CD14-positive monocyte (primary cell): ENCODE results near the gene USB1. TPM values are rescaled to one million over a fixed set of nuclear protein-coding genes. Genes with fewer than 3 reads are reported as not detected.

Experiments
- DNase-seq, 3 donors: peaks; one replicate each; pipeline ENCODE4 v3.0.0-alpha.2; 2011 to 2022
- H2AFZ ChIP-seq: 2 replicates; pipeline ENCODE4 v1.6.0; 2012; ENCODE audit warnings: mild to moderate bottlenecking, low read depth, low read length, inconsistent platforms; ENCODE audit not compliant: insufficient read depth, poor library complexity, severe bottlenecking
- H3K27ac ChIP-seq, 2 donors: 1 replicate in 1 of 2; 2 replicates in 1 of 2; pipeline ENCODE4 v1.5.1; 2012 to 2013; ENCODE audit warnings: low read length in 2 of 2, control low read depth in 1 of 2, inconsistent platforms in 1 of 2, low read depth in 1 of 2, mild to moderate bottlenecking in 1 of 2
- H3K27me3 ChIP-seq, 2 donors: one replicate each; pipeline versions ENCODE4 v1.6.0 to v1.6.1; 2011 to 2013; ENCODE audit warnings: low read length in 2 of 2; ENCODE audit not compliant: control insufficient read depth in 2 of 2, insufficient read depth in 2 of 2
- H3K36me3 ChIP-seq, 2 donors: replicated peaks in 1 of 2; 1 replicate in 1 of 2; 2 replicates in 1 of 2; pipeline versions ENCODE4 v1.5.1 to v1.6.1; 2012 to 2013; ENCODE audit warnings: low read length in 2 of 2, control low read depth in 1 of 2, inconsistent platforms in 1 of 2, mild to moderate bottlenecking in 1 of 2; ENCODE audit not compliant: insufficient read depth in 2 of 2, control insufficient read depth in 1 of 2
- H3K4me1 ChIP-seq, 2 donors: 1 replicate in 1 of 2; 2 replicates in 1 of 2; pipeline versions ENCODE4 v1.5.1 to v1.6.1; 2012 to 2013; ENCODE audit warnings: low read length in 2 of 2, control low read depth in 1 of 2, inconsistent platforms in 1 of 2, mild to moderate bottlenecking in 1 of 2, moderate library complexity in 1 of 2; ENCODE audit not compliant: insufficient read depth in 2 of 2, control insufficient read depth in 1 of 2
- H3K4me2 ChIP-seq: replicated peaks from 2 replicates; pipeline ENCODE3; 2012; ENCODE audit warnings: low read length, moderate library complexity, mild to moderate bottlenecking; ENCODE audit not compliant: poor library complexity, severe bottlenecking; ENCODE audit errors: extremely low read depth
- H3K4me3 ChIP-seq, 3 experiments: fragments of 200-600 bp in 1 of 3; sonication (generic) in 1 of 3; replicated peaks in 1 of 3; 1 replicate in 2 of 3; 2 replicates in 1 of 3; pipeline ENCODE4 v1.5.1; 2011 to 2013; ENCODE audit warnings: low read length in 3 of 3, mild to moderate bottlenecking in 3 of 3, control low read depth in 2 of 3, low read depth in 2 of 3, inconsistent platforms in 1 of 3, moderate library complexity in 1 of 3
- H3K79me2 ChIP-seq: 2 replicates; pipeline ENCODE4 v1.6.0; 2012; ENCODE audit warnings: mild to moderate bottlenecking, control low read depth, inconsistent platforms, low read length, moderate library complexity; ENCODE audit not compliant: insufficient read depth
- H3K9ac ChIP-seq: 2 replicates; pipeline ENCODE4 v1.6.0; 2017; ENCODE audit warnings: low read length, mild to moderate bottlenecking; ENCODE audit not compliant: insufficient read depth, poor library complexity, severe bottlenecking
- H3K9me3 ChIP-seq, 2 donors: replicated peaks in 1 of 2; 1 replicate in 1 of 2; 2 replicates in 1 of 2; pipeline versions ENCODE4 v1.5.1 to v1.6.1; 2012 to 2013; ENCODE audit warnings: low read length in 2 of 2, control low read depth in 1 of 2; ENCODE audit not compliant: control insufficient read depth in 1 of 2, insufficient read depth in 1 of 2
- H4K20me1 ChIP-seq: 2 replicates; pipeline ENCODE4 v1.6.0; 2012; ENCODE audit warnings: mild to moderate bottlenecking, low read length, control low read depth, moderate library complexity; ENCODE audit not compliant: insufficient read depth
- H3K27ac Mint-ChIP-seq, 7 donors: one replicate each; pipeline ENCODE4 v1.8.0; 2020; ENCODE audit warnings: mild to moderate bottlenecking in 7 of 7, mixed read lengths in 7 of 7, moderate library complexity in 6 of 7, inconsistent platforms in 2 of 7
- H3K27me3 Mint-ChIP-seq, 3 donors: one replicate each; pipeline ENCODE4 v1.8.0; 2021 to 2022; ENCODE audit warnings: low read depth in 3 of 3, mild to moderate bottlenecking in 3 of 3, mixed read lengths in 3 of 3, moderate library complexity in 3 of 3, inconsistent platforms in 1 of 3
- H3K36me3 Mint-ChIP-seq, 2 donors: one replicate each; pipeline ENCODE4 v1.8.0; 2020; ENCODE audit warnings: mixed read lengths in 2 of 2, inconsistent platforms in 1 of 2, mild to moderate bottlenecking in 1 of 2
- H3K4me1 Mint-ChIP-seq: one replicate; pipeline ENCODE4 v1.8.0; 2020; ENCODE audit warnings: mild to moderate bottlenecking, mixed read lengths
- H3K4me3 Mint-ChIP-seq, 2 donors: one replicate each; pipeline ENCODE4 v1.8.0; 2020; ENCODE audit warnings: mild to moderate bottlenecking in 2 of 2, mixed read lengths in 2 of 2, moderate library complexity in 1 of 2
- H3K9me3 Mint-ChIP-seq, 7 donors: one replicate each; pipeline ENCODE4 v1.8.0; 2020 to 2022; ENCODE audit warnings: mixed read lengths in 7 of 7, mild to moderate bottlenecking in 6 of 7, moderate library complexity in 6 of 7, inconsistent platforms in 2 of 7
- CTCF ChIP-seq: fragments of 200-600 bp; IDR thresholded peaks from one replicate; pipeline ENCODE4 v1.8.0; 2022; ENCODE audit warnings: antibody characterized with exemption, mild to moderate bottlenecking
- WGBS: methylation state at CpG from one replicate; pipeline ENCODE4 v1.1.5; 2013; ENCODE audit warnings: missing lambda C conversion rate; ENCODE audit not compliant: insufficient coverage; 5-methylcytosine and 5-hydroxymethylcytosine counted together
- intact Hi-C, 2 donors: fragments of 100-400 bp; cut with micrococcal nuclease; formaldehyde crosslinking; loops; one replicate each; pipeline versions ENCODE4 v1.15.0 to v1.15.1; 2023
- polyA plus RNA-seq, 3 donors: library from polyadenylated mRNA; depleted of rRNA in 1 of 3; unstranded in 2 of 3; stranded (reverse) in 1 of 3; fragments of 300-500 nt in 2 of 3; fragments of >200 nt in 1 of 3; fragmentation: Illumina TruSeq in 2 of 3; gene quantifications; 1 replicate in 2 of 3; 2 replicates in 1 of 3; pipeline ENCODE4 v1.2.3, GENCODE V29; 2012 to 2021

The USB1 gene
- polyA plus RNA-seq, 3 donors: 25.7 to 55.7 (median 44.4) TPM

GRCh38 chr16:57999366-57999970 is 1.7 kb upstream of the USB1 start:
- Histone ChIP-seq H3K27me3 (no peaks in the 10 kb centered on the region), H3K4me3 (peak overlapping the region; percentile 44 to 98 (median 52)), H3K36me3 (peaks cover 44 to 49% of the 10 kb centered on the region in 2 donors), H3K4me2 (peak overlapping the region; percentile 100), H3K4me1 (peaks cover 50 to 64% of the 10 kb centered on the region in 2 donors), H3K79me2 (peaks cover 50% of the 10 kb centered on the region), H3K9me3 (no peaks in the 10 kb centered on the region), H3K27ac (peak overlapping the region; percentile 78 to 85), H3K9ac (peak overlapping the region; percentile 80), H4K20me1 (peaks cover 59% of the 10 kb centered on the region), H2AFZ (peak overlapping the region; percentile 74)
- Mint-ChIP-seq H3K9me3 (peaks cover 0 to 2% (median 0%) of the 10 kb centered on the region in 7 donors), H3K27ac (peak overlapping the region; percentile 79 to 94 (median 91)), H3K27me3 (no peaks in the 10 kb centered on the region), H3K4me3 (peak overlapping the region; percentile 79 to 86), H3K4me1 (peaks cover 63% of the 10 kb centered on the region), H3K36me3 (peaks cover 43 to 51% of the 10 kb centered on the region in 2 donors)
- peak; percentile 23 to 43 (median 40) for DNase-seq
- intact Hi-C loops: loop anchor here in 1 of 2 donors (2.0 kb wide), 1 partner anchor 15 kb away; no protein-coding TSS in a partner anchor
- no peak for TF ChIP-seq CTCF
- WGBS: 7% methylated on average over 5 of the region's 6 CpGs

- H2AFZ ChIP-seq: peak within 1 kb of the TSS; percentile 95
- H3K4me1 ChIP-seq: peaks cover 43 to 57% of the 10 kb centered on the region in 2 donors
Observed at GRCh38 chr16:57999971-58000705, 1.1 kb upstream of the USB1 start, which contains the start of gene ZNF319. TSS of gene ZNF319 (minus strand) at chr16:58000672. CDS start at chr16:57998265, 2,407 bp downstream.

More at GRCh38 chr16:57999971-58000705, 1.1 kb upstream of the USB1 start, which contains the start of gene ZNF319:
- Histone ChIP-seq H3K4me3 (peak within 1 kb of the TSS; percentile 84 to 98 (median 96)), H3K9me3 (no peaks in the 10 kb centered on the region), H3K4me2 (peak within 1 kb of the TSS; percentile 100), H3K36me3 (peaks cover 45 to 52% of the 10 kb centered on the region in 2 donors), H3K27ac (peak within 1 kb of the TSS; percentile 92 to 95), H3K79me2 (peaks cover 45% of the 10 kb centered on the region), H4K20me1 (peaks cover 58% of the 10 kb centered on the region), H3K9ac (peak within 1 kb of the TSS; percentile 80), H3K27me3 (no peaks in the 10 kb centered on the region)
- Mint-ChIP-seq H3K27me3 (no peaks in the 10 kb centered on the region), H3K4me1 (peaks cover 60% of the 10 kb centered on the region), H3K4me3 (peak within 1 kb of the TSS; percentile 92 to 95), H3K9me3 (peaks cover 0 to 2% (median 0%) of the 10 kb centered on the region in 7 donors), H3K36me3 (peaks cover 48 to 56% of the 10 kb centered on the region in 2 donors), H3K27ac (peak within 1 kb of the TSS; percentile 90 to 97 (median 94))
- intact Hi-C loops: loop anchor here (2.0 to 10.0 kb wide), 6 partner anchors 15 to 423 kb away; partner anchors contain the start of genes KATNB1 (in 1 of the 2) and KIFC3 (in 1 of the 2)
- under 1% methylated on average over 83 of the region's 95 CpGs for WGBS
- no peak for TF ChIP-seq CTCF
- DNase-seq: peak in 1 of 3 donors; percentile 2
